ENCODE results near the gene CERS6. TPM values are rescaled to one million over a fixed set of nuclear protein-coding genes. Genes with fewer than 3 reads are reported as not detected.

The CERS6 gene
- total RNA-seq, 2 donors from 2014 or later, result 7.7 to 21.5 TPM

DNA sequence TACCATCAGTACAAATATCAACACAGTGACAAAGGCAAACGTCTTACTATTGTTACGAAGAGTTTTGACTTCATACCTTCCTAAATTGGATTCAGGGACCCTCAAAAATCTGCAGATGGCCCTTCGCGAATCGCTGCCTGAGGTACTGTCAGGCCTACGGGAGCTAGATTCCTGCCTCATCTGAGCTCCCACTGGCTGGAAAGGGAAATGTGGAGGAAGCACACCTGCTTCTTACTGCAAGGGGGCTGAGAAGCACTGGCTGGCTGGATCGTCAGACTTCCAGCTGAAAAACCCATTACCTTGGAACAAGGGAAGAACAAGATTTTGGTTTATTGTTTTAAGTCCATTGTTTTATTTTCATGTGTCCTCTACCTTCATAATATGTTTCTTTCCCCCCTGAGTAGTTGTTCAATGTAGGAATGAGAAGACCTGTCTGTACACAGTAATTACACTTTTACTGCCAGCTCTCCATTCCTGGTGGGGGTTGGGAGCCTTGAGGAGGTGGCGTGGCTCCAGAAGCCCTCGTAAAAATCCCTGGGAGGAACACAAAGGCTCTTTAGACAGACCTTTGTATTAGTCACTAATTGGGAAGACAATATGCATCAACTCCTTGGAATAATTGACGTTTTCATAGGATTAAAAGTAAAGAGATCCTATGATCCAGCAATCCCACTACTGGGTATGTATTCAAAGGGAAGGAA, 222.2 kb downstream of the CERS6 start:
- Mint-ChIP-seq H3K4me1 (no peaks in the 10 kb centered on the region), H3K4me3 (no peak overlapping the region), H3K9me3 (no peaks in the 10 kb centered on the region), H3K27me3 (no peaks in the 10 kb centered on the region), H3K27ac (no peak overlapping the region), H3K36me3 (ENCODE audit: low read depth) (no peaks in the 10 kb centered on the region)
- ATAC-seq (replicated peaks), result no peak

DNA sequence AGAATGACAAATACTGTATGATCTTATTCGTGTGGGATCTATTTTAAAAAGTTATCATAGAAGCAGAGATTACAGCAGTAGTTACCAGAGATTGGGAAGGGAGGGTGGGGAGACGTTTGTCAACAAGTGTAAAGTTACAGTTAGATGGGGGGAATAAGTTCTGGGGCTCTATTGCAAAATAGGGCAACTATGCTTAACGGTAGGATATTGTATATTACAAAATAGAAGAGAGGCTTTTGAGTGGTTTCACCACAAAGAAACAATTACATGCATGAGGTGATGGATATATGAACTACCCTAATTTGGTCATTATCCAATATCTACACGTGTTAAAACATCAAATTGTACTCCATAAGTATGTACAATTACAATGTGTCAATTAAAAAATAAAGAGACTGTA, 223.0 kb downstream of the CERS6 start:
- H3K27ac Mint-ChIP-seq, result no peak overlapping the region
- H3K4me3 Mint-ChIP-seq, result no peak overlapping the region
- no peaks in the 10 kb centered on the region for H3K27me3 Mint-ChIP-seq
- ATAC-seq (replicated peaks), result no peak
- H3K4me1 Mint-ChIP-seq, result no peaks in the 10 kb centered on the region
- H3K36me3 Mint-ChIP-seq (ENCODE audit: low read depth), result no peaks in the 10 kb centered on the region
- H3K9me3 Mint-ChIP-seq, result no peaks in the 10 kb centered on the region

- no peaks in the 10 kb centered on the region for H3K36me3 Mint-ChIP-seq (ENCODE audit: low read depth)
- no peak overlapping the region for H3K4me3 Mint-ChIP-seq
- no peaks in the 10 kb centered on the region for H3K4me1 Mint-ChIP-seq
- ATAC-seq (replicated peaks), result no peak
- H3K27me3 Mint-ChIP-seq, result no peaks in the 10 kb centered on the region
- H3K27ac Mint-ChIP-seq, result no peak overlapping the region
- no peaks in the 10 kb centered on the region for H3K9me3 Mint-ChIP-seq
Observed at GRCh38 chr2:168679741-168680310, 223.8 kb downstream of the CERS6 start.

DNA sequence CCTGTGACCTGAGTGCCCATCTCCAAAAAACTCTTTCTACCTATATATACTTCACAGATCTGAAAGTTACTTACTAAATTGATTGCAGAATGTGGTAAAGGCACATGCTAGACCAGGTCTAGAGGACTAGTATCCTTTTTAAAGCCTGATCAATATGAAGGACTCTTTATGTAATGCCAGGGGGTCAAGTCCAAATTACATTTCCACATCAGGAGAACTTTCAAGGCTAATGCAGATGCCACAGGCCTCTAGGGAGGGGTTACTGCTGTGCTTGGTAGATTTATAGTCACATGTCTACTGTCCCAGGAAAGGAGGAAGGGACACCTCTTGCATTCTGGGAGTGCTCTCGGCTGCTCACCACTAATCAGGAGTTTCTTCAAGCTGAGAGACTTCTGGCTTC, 227.9 kb downstream of the CERS6 start:
- Mint-ChIP-seq H3K4me1 (no peaks in the 10 kb centered on the region), H3K4me3 (no peak overlapping the region), H3K9me3 (no peaks in the 10 kb centered on the region), H3K36me3 (ENCODE audit: low read depth) (no peaks in the 10 kb centered on the region), H3K27me3 (no peaks in the 10 kb centered on the region), H3K27ac (no peak overlapping the region)
- no peak for ATAC-seq (replicated peaks)

- no peaks in the 10 kb centered on the region for H3K36me3 Mint-ChIP-seq (ENCODE audit: low read depth)
- no peak for ATAC-seq (replicated peaks)
- no peaks in the 10 kb centered on the region for H3K9me3 Mint-ChIP-seq
- no peaks in the 10 kb centered on the region for H3K27me3 Mint-ChIP-seq
- no peak overlapping the region for H3K4me3 Mint-ChIP-seq
- H3K27ac Mint-ChIP-seq, result no peak overlapping the region
- H3K4me1 Mint-ChIP-seq, result no peaks in the 10 kb centered on the region
Observed at GRCh38 chr2:168684921-168685599, 229.0 kb downstream of the CERS6 start.

DNA sequence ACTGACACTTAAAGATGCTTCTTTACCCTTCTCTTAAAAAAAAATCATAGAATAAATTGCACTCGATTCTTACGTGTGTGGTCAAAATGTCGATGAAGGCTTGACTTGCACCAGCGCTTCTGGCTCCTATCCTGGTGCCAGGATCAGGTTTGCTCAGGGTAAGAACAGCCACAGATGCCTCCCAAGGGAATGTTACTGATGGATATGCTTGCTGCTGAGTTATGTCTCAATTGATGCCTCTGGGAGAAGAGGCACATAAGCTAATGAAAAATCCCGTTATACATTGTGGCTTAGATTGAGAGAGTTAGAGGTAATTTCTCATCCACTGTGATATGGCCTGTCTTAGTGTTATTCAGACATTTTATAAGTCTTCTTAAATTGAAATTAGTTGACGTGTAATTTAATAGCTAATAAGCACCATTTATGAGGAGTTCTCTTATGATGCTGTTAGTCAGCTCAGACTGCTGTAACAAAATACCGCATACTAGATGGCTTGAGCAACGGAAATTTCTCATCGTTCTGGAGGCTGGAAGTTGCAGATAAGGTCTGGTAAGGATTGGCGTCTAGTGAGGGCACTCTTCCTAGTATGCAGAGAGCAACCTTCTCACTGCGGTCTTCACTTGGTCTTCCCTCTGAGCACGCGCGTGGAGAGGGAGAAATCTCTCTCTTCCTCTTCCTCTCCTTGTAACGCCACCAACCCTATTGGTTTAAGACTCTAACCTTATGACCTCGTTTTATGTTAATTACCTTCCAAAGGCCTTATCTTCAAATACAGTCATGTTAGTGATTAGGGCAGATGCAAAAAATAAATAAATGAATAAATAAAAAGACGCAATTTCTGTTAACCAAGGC, 229.8 kb downstream of the CERS6 start:
- no peak for ATAC-seq (replicated peaks)

GRCh38 chr2:168686452-168687191, 230.6 kb downstream of the CERS6 start:
- Mint-ChIP-seq H3K9me3 (no peaks in the 10 kb centered on the region), H3K36me3 (ENCODE audit: low read depth) (no peaks in the 10 kb centered on the region), H3K27ac (no peak overlapping the region), H3K4me3 (no peak overlapping the region), H3K27me3 (no peaks in the 10 kb centered on the region), H3K4me1 (peaks cover 6% of the 10 kb centered on the region)
- ATAC-seq (replicated peaks), result no peak

More for the DNA sequence above, 229.8 kb downstream of the CERS6 start:
- Mint-ChIP-seq H3K9me3 (no peaks in the 10 kb centered on the region), H3K27ac (no peak overlapping the region), H3K27me3 (no peaks in the 10 kb centered on the region), H3K4me1 (peaks cover 4% of the 10 kb centered on the region), H3K4me3 (no peak overlapping the region), H3K36me3 (ENCODE audit: low read depth) (no peaks in the 10 kb centered on the region)

- Mint-ChIP-seq H3K27me3 (no peaks in the 10 kb centered on the region), H3K36me3 (ENCODE audit: low read depth) (no peaks in the 10 kb centered on the region), H3K4me3 (no peak overlapping the region), H3K4me1 (peaks cover 10% of the 10 kb centered on the region), H3K9me3 (no peaks in the 10 kb centered on the region), H3K27ac (no peak overlapping the region)
- ATAC-seq (replicated peaks), result no peak
Observed at GRCh38 chr2:168687314-168687713, 231.2 kb downstream of the CERS6 start.

- no peaks in the 10 kb centered on the region for H3K9me3 Mint-ChIP-seq
- no peak for ATAC-seq (replicated peaks)
- H3K27me3 Mint-ChIP-seq, result no peaks in the 10 kb centered on the region
- peaks cover 3% of the 10 kb centered on the region for H3K36me3 Mint-ChIP-seq (ENCODE audit: low read depth)
- H3K4me3 Mint-ChIP-seq, result no peak overlapping the region
- peaks cover 10% of the 10 kb centered on the region for H3K4me1 Mint-ChIP-seq
- no peak overlapping the region for H3K27ac Mint-ChIP-seq
Observed at GRCh38 chr2:168690381-168690885, 234.4 kb downstream of the CERS6 start.

GRCh38 chr2:168691221-168691620, 235.1 kb downstream of the CERS6 start:
- no peak overlapping the region for H3K27ac Mint-ChIP-seq
- peaks cover 11% of the 10 kb centered on the region for H3K36me3 Mint-ChIP-seq (ENCODE audit: low read depth)
- no peak for ATAC-seq (replicated peaks)
- H3K4me3 Mint-ChIP-seq, result no peak overlapping the region
- H3K4me1 Mint-ChIP-seq, result peaks cover 10% of the 10 kb centered on the region
- no peaks in the 10 kb centered on the region for H3K27me3 Mint-ChIP-seq
- H3K9me3 Mint-ChIP-seq, result no peaks in the 10 kb centered on the region

- peaks cover 14% of the 10 kb centered on the region for H3K36me3 Mint-ChIP-seq (ENCODE audit: low read depth)
- no peak overlapping the region for H3K4me3 Mint-ChIP-seq
- no peak overlapping the region for H3K27ac Mint-ChIP-seq
Observed at GRCh38 chr2:168692132-168692744, 236.2 kb downstream of the CERS6 start.

DNA sequence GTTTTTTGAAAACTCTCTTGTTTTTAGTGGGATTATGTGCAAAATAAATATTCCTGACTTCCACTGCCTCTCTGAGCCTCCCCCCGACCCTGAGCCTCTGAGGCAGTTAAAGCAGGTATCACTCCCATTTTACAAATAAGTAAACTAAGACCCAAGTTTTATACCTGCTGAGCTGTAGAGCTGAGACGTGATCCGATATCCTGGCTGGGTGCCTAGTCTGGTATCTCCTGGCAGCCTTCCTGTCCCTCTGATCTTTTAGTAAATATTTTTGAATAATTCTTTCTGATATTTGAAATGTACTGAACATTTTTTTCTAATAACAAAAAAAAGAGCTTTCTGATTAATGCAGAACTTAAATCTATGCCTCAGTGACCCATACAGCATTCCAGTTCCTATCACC, 238.1 kb downstream of the CERS6 start:
- Mint-ChIP-seq H3K27ac (no peak overlapping the region), H3K4me3 (no peak overlapping the region), H3K36me3 (ENCODE audit: low read depth) (peaks cover 14% of the 10 kb centered on the region), H3K4me1 (peaks cover 10% of the 10 kb centered on the region), H3K27me3 (no peaks in the 10 kb centered on the region), H3K9me3 (no peaks in the 10 kb centered on the region)
- ATAC-seq (replicated peaks), result no peak

More at GRCh38 chr2:168692132-168692744, 236.2 kb downstream of the CERS6 start:
- peak; percentile 88 for ATAC-seq (replicated peaks)
- peaks cover 10% of the 10 kb centered on the region for H3K4me1 Mint-ChIP-seq
- no peaks in the 10 kb centered on the region for H3K27me3 Mint-ChIP-seq
- H3K9me3 Mint-ChIP-seq, result no peaks in the 10 kb centered on the region

- Mint-ChIP-seq H3K4me1 (peaks cover 10% of the 10 kb centered on the region), H3K9me3 (no peaks in the 10 kb centered on the region), H3K27me3 (no peaks in the 10 kb centered on the region), H3K27ac (no peak overlapping the region), H3K36me3 (ENCODE audit: low read depth) (peaks cover 14% of the 10 kb centered on the region), H3K4me3 (no peak overlapping the region)
- ATAC-seq (replicated peaks), result no peak
Observed at GRCh38 chr2:168694866-168695265, 238.8 kb downstream of the CERS6 start.

Measured in activated T-helper 17 cell treated with anti-CD3 and anti-CD28 coated beads, Interleukin-2, amount 50 U/mL, for 72 hours (primary cell).